ENCODE results near the gene PACSIN1.

Gene PACSIN1, protein sequence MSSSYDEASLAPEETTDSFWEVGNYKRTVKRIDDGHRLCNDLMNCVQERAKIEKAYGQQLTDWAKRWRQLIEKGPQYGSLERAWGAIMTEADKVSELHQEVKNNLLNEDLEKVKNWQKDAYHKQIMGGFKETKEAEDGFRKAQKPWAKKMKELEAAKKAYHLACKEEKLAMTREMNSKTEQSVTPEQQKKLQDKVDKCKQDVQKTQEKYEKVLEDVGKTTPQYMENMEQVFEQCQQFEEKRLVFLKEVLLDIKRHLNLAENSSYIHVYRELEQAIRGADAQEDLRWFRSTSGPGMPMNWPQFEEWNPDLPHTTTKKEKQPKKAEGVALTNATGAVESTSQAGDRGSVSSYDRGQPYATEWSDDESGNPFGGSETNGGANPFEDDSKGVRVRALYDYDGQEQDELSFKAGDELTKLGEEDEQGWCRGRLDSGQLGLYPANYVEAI

DNA sequence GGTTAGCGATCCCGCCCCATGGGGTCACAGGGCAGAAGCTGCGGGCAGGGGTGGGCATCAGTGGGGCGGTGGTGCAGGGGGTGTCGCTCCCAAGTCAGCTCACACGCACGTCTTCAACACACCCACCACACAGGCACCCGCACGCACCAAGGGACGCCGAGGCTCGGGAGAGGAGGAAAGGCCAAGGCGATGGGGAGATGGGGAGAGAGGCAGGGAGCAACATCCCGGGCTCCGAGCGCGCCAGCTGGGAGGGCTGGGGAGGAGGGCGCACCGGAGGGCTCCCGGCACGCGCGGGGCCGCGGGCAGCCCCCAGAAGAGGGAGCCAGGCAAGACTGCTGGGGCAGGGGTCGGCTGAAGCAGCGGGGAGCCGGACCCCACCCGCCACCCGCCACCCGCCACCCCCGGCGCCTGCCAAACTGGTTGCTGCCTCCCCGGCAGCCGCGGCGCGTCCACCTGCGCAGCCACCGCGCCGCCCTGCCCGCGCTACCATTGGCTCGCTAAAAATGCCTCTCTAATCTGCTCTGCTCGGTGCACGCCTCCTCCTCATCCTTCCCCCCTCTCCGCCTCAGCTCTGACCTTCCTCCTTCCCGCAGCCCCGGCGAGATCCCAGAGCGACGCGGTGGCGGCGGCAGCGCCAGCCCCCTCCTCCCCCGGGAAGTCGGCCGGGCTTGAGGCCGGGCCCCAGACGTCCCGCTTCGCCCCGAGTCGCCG lies at the start of gene PACSIN1:
Gene PACSIN1 (plus strand): TSS at position 546 of the 711 bp plus-strand sequence. CDS start 60,230 bp downstream, outside the sequence.
- no peak for DNase-seq

DNA sequence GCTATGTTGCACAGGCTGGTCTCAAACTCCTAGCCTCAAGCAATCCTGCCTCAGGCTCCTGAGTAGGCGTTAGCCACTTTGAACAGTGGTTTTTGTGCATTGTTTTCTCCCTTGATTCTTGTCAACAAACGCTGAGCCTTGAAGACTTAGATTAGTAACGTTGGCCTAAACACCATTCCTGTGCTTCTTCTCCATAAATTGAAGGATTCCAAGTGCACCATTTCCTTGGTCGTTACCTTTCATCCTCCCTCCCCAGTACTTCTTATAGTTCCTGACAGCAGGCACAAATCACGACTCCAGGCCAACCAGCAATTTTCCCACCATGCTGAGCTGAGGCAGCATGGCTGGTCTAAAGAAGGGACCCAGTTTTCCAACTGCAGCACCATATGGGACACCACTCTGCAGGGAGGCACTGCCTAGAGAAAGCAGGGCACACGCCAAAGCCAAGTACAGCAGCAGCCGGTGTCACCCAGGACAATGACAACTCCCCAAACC lies 49.0 kb upstream of the PACSIN1 start:
- DNase-seq = no peak

DNA sequence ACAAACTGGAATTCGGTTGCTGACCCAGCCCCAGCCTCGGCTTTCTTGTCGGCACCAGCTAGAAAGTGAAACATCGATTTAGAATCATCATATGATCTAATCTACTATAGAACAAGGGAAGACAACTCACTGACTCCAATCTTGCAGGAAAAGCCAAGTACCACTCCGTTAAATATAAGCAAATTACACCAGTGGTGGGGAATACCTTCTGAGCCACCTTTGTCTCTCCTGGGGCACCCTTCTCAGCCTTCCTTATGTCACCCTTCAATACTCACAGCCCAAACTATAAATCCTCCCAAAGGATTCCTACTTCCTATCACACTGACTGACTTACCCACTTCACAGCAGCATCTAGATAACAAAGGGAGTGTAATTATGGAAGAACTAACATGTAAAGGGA lies 47.5 kb upstream of the PACSIN1 start:
- no peak for DNase-seq

DNA sequence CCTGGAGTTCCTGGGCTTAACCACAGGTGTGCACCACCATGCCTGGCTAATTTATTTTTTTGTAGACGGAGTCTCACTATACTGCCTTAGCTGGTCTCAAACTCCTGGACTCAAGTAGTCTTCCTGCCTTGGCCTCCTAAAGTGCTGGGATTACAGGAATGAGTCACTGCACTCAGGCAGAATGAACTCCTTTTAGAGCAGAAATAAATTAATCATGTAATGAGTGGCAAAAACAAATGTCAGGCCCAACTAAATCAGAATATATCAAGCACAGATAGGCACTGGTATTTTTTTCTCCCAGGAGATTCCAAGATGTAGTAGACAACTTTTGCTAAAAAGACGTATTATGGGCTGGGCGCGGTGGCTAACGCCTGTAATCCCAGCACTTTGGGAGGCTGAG lies 42.6 kb upstream of the PACSIN1 start:
- no peak for DNase-seq

DNA sequence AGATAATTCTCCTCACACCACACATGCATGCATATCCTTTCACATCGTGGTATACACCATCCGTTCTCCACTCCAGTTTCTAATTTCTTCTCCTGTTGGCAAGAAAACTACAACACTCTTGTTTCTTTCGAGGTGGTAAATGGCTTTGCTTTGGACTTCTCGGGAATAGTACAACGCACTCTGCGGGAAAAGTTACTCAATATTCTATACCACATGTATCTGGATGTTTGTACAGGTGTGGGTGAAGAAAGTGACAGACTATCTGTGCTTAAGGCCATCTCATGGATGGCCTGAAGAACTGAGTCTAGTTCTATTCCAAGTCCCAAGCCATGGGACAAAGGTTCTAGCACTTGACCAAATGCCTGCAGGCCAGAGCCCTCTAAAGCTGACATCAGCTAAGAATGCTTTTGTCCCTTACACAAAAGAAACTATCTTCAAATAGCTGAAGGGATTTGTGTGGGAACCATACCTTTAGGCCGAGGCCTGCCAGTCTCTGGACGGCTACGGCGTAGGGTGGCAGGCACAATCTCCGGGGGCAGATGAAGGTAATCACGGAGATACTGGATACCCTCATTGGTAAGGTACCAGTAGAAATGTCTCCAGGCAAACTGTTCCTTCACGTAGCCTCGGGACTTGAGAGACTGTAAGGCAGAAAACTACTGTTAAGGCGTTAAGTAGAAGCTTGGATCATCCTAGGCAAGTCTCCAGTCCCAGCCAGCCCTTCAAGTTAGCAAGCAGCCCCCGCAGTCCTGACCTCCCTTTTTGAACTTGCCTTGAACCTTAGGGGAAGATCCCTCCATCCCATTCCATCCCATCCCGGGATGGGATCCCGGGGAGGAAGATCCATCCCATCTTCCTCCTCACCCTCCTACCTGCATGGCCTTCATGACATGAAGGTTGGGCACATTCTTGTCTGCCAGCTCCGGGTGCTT lies 41.4 kb upstream of the PACSIN1 start:
- DNase-seq = no peak

DNA sequence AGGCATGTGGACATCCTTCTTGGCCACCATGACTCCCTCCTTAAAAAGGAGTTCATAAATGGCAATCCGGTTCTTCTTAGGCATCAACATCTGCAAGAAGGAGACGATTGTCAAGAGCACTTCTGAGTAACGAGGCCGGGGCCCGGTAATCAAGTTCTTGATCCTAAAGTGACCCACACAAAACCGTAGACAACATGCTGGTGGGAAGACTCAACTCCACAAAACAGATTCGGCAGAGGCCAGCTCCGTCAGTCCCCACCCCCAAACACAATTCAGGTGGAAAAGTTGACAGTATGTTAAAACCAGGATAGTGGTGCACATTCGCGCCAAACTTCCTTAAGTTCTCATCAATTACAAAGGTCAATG lies 40.8 kb upstream of the PACSIN1 start:
- DNase-seq = no peak

DNA sequence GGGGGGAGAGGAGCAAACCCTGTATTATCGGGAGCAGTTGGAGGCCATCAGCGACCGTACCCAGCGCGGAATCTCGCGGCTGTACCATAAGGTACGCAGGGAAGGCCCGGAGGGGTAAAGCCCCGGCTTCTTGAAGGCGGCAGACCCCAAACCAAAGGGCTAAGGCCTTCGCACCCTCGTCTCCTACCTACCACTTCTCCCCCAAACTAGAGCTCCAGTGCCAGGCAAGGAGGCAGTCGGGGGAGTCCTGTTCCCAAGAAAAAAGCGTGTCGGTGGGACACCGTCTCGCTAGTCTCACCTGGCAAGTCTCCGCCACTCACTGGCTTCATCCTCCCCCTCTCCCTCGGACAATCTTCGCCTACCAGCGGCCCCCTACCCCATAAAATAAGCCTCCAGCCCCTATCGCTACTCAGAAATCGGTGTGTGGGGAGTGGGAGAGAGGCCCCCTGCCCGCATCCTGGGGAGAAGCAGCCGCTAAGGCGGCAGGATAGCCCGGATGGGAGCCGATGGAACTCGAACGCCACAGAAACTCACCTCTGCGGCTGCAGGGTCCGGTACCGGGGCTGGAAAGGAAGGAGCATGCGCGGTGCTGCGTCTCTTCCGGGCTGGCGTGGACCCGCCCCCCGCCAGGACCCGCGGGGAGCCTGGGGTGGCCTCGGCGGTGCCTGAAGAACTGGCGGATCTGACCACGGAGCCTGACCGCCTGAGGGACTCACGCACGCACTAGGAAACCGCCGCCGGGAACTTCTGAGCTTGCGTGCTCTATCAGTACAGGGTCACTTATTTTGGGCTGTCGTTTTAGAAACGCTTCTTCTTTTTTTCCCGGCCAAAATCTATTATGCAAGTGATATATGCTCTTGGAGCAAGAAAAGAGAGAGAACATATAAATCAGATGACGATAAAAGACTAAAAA lies 40.1 kb upstream of the PACSIN1 start, which contains the start of gene RPS10:
Gene RPS10 (minus strand): TSS at position 572 of the 913 bp plus-strand sequence. CDS start 848 bp downstream, outside the sequence.
- DNase-seq = peak; percentile 66

DNA sequence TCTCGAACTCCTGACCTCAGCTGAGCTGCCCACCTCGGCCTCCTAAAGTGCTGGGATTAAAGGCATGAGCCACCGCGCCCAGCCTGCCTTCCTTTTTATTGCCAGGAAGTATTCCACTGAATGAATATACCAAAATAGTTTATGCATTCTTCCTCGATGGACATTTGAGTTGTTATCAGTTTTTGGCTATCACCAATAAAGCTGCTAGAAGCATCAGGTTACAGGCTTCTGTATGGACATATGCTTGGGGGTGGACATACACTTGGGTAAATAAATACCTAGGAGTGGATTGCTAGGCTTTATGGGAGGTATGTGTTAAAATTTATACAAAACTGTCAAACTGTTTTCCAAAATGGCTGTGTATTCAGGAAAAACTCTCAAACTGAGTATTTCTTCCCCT lies 30.0 kb upstream of the PACSIN1 start:
- no peak for DNase-seq

DNA sequence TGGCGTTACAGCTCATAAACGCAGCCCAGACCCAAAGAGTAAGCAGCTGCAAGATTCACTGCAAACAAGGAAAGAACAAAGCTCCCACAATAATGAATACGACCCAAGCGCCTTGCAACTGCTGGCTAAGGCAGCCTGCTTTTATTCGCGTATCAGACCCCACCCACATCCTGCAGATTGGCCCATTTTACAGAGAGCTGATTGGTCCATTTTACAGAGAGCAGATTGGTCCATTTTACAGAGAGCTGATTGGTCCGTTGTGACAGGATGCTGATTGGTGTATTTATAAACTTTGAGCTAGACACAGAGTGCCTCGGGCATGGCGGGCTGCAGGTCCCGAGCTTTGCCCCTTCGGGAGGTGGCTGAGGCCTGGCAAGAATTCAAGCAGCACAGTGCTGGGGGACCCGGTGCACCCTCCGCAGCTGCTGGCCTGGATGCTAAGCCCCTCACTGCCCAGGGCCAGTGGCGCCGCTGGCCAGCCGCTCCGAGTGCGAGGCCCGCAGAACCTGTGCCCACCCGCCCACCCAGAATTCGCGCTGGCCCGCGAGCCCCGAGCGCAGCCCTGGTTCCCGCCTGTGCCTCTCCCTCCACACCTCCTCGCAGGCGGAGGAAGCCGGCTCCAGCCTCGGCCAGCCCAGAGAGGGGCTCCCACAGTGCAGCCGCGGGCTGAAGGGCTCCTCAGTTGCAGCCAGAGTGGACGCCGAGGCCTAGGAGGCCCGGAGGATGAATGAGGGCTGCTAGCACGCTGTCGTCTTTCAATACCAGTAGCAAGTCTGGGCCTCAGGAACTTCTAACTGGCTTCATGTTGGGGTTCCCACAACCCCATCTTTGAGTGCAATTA lies 28.9 kb upstream of the PACSIN1 start:
- no peak for DNase-seq

DNA sequence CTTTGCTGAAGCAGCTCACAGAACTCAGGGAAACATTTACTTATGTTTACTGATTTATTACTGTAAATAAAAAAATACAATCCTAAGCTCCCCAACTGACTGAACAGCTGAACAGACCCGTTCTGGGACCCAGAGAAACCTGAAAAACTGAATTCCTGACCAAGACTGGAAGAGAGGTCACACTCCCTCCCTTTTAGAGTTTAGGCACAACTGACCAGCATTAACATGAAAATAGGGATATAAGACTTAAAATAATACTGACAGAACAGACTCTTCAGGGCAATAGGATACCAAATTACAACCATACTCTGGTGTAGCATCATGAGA lies 28.3 kb upstream of the PACSIN1 start:
- DNase-seq = no peak

DNA sequence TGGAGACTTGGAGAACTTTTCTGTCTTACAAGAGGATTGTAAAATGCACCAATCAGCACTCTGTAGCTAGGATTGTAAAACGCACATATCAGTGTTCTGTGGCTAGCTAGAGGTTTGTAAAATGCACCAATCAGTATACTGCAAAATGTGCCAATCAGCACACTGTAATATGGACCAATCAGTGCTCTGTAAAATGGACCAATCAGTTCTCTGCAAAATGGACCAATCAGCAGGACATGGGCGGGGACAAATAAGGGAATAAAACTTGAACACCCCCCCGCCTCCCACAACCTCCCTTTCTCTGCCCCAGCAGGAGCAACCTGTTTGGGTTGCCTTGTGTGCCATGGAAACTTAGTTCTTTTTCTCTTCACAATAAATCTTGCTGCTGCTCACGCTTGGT lies 27.2 kb upstream of the PACSIN1 start:
- no peak for DNase-seq

DNA sequence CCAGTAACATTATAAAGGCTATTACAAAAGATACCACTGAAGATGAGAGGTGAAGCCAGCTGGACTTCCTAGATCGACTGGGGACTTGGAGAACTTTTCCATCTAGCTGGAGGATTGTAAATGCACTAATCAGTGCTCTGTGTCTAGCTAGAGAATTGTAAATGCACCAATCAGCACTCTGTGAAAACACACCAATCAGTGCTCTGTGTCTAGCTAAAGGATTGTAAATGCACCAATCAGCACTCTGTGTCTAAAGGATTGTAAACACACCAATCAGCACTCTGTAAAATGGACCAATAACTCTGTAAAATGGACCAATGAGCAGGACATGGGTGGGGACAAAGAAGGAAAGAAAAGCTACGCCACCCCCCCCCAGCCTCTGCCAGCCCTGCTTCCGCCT lies 26.4 kb upstream of the PACSIN1 start:
- DNase-seq = no peak

DNA sequence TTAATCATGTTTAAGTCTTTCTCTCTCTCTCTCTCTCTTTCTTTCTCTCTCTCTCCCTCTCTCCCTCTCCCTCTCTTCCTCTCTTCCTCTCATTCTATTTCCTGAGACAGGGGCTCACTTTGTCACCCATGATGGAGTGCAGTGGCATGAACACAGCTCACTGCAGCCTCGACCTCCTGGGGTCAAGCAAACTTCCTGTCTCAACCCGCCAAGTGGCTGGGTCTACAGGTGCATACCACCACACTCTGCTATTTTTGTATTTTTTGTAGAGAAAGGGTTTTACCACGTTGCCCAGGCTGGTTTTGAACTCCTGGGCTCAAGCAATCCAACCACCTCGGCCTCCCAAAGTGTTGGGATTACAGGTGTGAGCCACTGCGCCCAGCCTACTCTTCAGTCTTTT lies 24.4 kb upstream of the PACSIN1 start:
- no peak for DNase-seq

DNA sequence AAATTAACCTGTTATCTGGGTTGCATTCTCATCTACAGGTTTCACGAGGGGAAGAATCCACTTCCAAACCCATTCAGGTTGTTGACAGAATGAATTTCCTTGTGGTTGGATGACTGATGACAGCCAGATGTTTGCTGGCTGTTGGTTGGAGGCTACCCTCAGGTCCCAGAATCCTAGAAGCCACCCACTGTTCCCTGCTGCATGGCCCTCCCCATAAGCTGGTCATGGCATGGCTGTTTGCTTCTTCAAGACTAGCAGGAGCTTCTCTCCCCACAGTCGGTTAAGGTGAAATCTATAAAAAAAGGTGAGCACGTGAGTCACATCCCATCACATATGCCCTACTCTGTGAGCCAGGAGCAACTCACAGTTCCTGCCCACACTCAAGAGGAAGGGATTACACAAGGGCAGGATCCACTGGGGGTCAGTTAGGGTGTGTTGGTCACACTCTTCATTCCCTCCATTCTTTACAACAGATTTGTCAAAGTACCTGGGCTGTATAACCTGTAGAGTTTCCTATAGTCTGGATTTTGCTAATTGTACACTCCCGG lies 20.5 kb upstream of the PACSIN1 start:
- no peak for DNase-seq

DNA sequence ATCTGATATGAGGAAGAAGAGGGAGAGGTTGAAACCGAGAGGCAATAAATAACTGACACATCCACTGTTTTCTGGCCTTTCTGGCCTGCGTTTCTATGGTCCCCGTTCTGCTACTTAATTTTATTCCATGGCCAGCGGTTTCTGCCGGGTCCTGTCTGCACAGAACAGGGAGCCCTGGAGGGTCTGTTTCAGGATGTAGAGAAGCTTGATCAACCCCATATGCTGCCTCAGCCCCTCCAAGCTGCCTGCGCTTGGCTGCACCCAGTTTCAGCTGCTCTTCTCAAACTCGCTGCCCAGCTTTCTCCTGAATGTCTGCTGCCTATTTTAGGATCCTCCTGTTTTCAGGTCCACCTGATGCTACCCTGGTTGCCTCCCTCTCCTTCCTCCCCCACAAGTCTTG lies 18.5 kb upstream of the PACSIN1 start:
- no peak for DNase-seq

DNA sequence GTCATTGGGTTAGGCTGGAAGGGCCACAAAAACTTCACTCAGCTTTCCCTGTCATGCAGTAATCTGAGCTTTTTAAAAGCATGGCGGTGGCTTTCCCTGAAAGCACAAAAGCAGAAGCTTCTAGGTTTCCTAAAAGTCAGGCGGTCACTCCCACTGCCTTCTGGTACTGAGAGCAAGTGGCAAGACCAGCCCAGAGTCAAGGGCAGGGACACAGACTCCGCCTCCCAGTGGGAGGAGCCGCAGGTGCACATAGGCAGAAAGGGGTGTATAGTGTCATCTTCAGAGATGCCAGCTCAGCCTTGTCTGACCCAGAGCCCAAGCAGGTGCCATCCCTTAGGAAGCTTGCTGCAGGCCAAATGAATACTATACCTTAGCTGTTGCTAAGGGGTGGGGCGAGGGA lies 18.0 kb upstream of the PACSIN1 start:
- no peak for DNase-seq

DNA sequence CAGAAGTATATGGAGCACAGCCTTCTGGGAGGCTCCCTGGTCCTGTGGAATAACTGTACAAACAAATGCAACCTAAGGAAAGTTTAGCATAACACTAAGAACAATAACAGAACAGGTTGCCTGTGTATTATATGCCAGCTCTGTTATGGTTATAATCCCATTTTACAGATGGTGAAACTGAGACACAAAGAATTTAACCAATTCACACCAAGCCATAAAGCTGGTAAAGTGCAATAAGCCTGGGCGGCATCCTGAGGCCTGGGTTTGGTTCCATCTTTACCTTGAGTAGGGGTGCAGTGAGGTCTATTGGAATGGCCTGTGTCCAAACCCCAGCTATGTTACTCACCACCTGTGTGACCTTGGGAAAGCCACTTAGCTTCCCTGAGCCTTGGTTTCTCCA lies 14.7 kb upstream of the PACSIN1 start:
- no peak for DNase-seq

DNA sequence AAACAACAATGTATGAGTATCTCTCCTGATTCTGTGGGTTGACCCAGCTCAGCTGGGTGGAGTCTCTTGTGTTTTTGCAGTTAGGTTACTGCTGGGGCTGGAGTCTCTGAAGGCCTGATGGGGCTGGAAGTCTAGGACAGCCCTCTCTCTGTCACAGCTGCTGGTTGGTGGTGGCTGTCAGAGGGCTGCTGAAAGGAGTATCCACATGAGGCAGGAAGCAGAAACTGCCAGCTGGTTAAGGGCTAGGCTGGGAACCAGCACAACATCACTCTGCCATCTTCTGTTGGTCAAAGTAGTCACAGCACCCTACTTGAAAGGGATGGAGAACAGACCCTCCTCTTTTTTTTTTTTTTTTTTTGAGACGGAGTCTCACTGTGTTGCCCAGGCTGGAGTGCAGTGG lies 10.0 kb upstream of the PACSIN1 start:
- DNase-seq = no peak

DNA sequence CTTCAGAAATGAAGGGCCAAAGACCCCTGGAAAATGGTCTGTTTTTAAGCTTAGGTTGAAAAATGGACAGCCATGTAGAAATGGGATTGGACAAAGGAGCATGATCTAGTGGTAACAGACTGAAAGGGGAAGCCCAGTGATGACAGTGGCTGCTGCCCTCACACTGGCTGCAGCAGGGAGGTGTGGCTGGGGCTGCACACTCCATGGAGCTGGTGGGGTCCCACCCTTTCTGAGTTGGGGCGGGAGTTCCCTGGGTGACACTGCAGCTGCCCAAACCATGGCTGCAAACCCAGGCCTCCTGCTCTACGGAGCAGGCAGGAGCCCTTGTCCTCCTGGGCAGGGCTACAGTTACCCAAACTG lies 8.5 kb upstream of the PACSIN1 start:
- DNase-seq = no peak

Data from NCI-H2107 (cell line).